ENCODE data around the gene TTLL5. TPM values are rescaled to one million over a fixed set of nuclear protein-coding genes. Genes with fewer than 3 reads are reported as not detected.

Gene TTLL5
- total and polyA plus RNA-seq, 2 of the 4 experiments (the other 2 are of a cell fraction): 11.9 to 16.7 TPM

- no CpG with 5 or more reads among the region's 2 CpGs for WGBS, 2 experiments (ENCODE audit: extremely low coverage in 2 of 2, insufficient read length in 1 of 2)
- H3K4me1 ChIP-seq (ENCODE audit: control insufficient read depth, insufficient read depth, low read length): peaks cover 9% of the 10 kb centered on the region
- no peak for ATAC-seq (ENCODE audit: low read depth)
Observed at GRCh38 chr14:75888945-75889344, 227.9 kb downstream of the TTLL5 start.

More at GRCh38 chr14:75888945-75889344, 227.9 kb downstream of the TTLL5 start:
- in situ Hi-C loops (cut with MboI; ENCODE audit: low sequenced_read_pairs) (no loop called here), dilution Hi-C loops (cut with HindIII; ENCODE audit: low sequenced_read_pairs, unreplicated experiment) (no loop called here), intact Hi-C loops (cut with micrococcal nuclease) (no loop called here)
- Histone ChIP-seq H3K4me2 (ENCODE audit: low read depth, low read length) (no peak overlapping the region), H4K5ac (ENCODE audit: low read depth, low read length) (no peak overlapping the region), H3K27ac (ENCODE audit: insufficient read depth, low read length) (no peak overlapping the region), H3K9me1 (ENCODE audit: insufficient read depth, low read length) (peaks cover 3% of the 10 kb centered on the region; the same call in 1 of the 2 replicates), H2AFZ (replicated peaks; ENCODE audit: low read length, poor library complexity) (no peak overlapping the region), H3K4me3 (ENCODE audit: insufficient read depth, low read depth, low read length) (no peak overlapping the region), H3K79me1 (ENCODE audit: low read depth in 1 of 2, low read length in 2 of 2) (no peaks in the 10 kb centered on the region), H4K20me1 (ENCODE audit: insufficient read depth, low read length) (no peaks in the 10 kb centered on the region), H4K91ac (ENCODE audit: insufficient read depth, low read depth, low read length) (no peak overlapping the region), H2AK9ac (replicated peaks; ENCODE audit: low read depth, low read length, poor library complexity) (no peak overlapping the region), H3K27me3 (ENCODE audit: control insufficient read depth, insufficient read depth, low read length) (no peaks in the 10 kb centered on the region), H3K36me3 (ENCODE audit: control insufficient read depth, insufficient read depth, low read length) (no peaks in the 10 kb centered on the region), H3K14ac (replicated peaks; ENCODE audit: low read depth, low read length) (no peak overlapping the region), H3K4ac (ENCODE audit: low read depth, low read length) (no peak overlapping the region), H2BK20ac (ENCODE audit: low read depth, low read length) (no peak overlapping the region), H4K8ac (ENCODE audit: low read depth in 2 of 2, low read length in 2 of 2) (no peak overlapping the region), H3K9me3 (ENCODE audit: control insufficient read depth, insufficient read depth, low read length) (no peaks in the 10 kb centered on the region), H3K18ac (ENCODE audit: low read depth, low read length) (no peak overlapping the region), H3K9ac (ENCODE audit: low read depth, low read length) (no peak overlapping the region), H2AK5ac (ENCODE audit: low read depth, low read length) (no peak overlapping the region), H3K23ac (ENCODE audit: low read depth, low read length) (no peak overlapping the region), H3K56ac (ENCODE audit: extremely low read depth, insufficient read depth, low read length) (no peak overlapping the region), H2BK120ac (ENCODE audit: low read depth, low read length) (no peak overlapping the region), H2BK5ac (ENCODE audit: low read depth, low read length, poor library complexity, severe bottlenecking) (no peak overlapping the region), H2BK15ac (ENCODE audit: low read depth, low read length) (no peak overlapping the region)
- BruUV-seq (replicated peaks): no TSS peak
- DNase-seq: no peak
- TF ChIP-seq MXI1 (IDR thresholded peaks at IDR 0.05; ENCODE audit: borderline replicate concordance, low read depth, low read length) (no peak), CEBPB (IDR thresholded peaks at IDR 0.05; ENCODE audit: low read depth, low read length) (no peak), NFE2L2 (IDR thresholded peaks at IDR 0.05; ENCODE audit: low read depth, low read length) (no peak), POLR2A (IDR thresholded peaks at IDR 0.05; ENCODE audit: low read depth, low read length) (no peak), CTCF (conservative IDR thresholded peaks at IDR 0.05; ENCODE audit: low read depth, low read length) (no peak), RCOR1 (IDR thresholded peaks at IDR 0.05; ENCODE audit: insufficient replicate concordance, low read length) (no peak), SMC3 (IDR thresholded peaks at IDR 0.05; ENCODE audit: low read depth, low read length) (no peak), ELK1 (IDR thresholded peaks at IDR 0.05; ENCODE audit: borderline replicate concordance, low read depth, low read length) (no peak), MAZ (IDR thresholded peaks at IDR 0.05; ENCODE audit: borderline replicate concordance, low read depth, low read length) (no peak), RAD21 (IDR thresholded peaks at IDR 0.05; ENCODE audit: low read length) (no peak), BHLHE40 (IDR thresholded peaks at IDR 0.05; ENCODE audit: low read depth, low read length) (no peak), USF2 (IDR thresholded peaks at IDR 0.05; ENCODE audit: low read depth, low read length) (no peak), CHD1 (IDR thresholded peaks at IDR 0.05; ENCODE audit: low read depth, low read length) (no peak), MAFK (IDR thresholded peaks at IDR 0.05; ENCODE audit: low read depth, low read length) (no peak), RFX5 (IDR thresholded peaks at IDR 0.05; ENCODE audit: low read depth, low read length) (no peak)
- ChIA-PET CTCF (interaction anchor here (1.2 kb wide), 1 partner anchor 18 kb away, joined by 3 read pairs; no protein-coding TSS in a partner anchor), POLR2A (ENCODE audit: unreplicated experiment) (no interaction called here)
